HepG2 (cell line): ENCODE measurements around the gene CD7. TPM values are rescaled to one million over a fixed set of nuclear protein-coding genes. Genes with fewer than 3 reads are reported as not detected.
A peak's percentile ranks its signal among the peaks of the same experiment; 100 is the strongest.

Experiments used
- ARNT2 ChIP-seq: sonication (generic); formaldehyde crosslinking; IDR thresholded peaks from 2 replicates; pipeline ENCODE4 v1.8.0; 2022; ENCODE audit warnings: mild to moderate bottlenecking, low read depth, missing genetic modification reagents, moderate library complexity
- ATRX ChIP-seq: sonication (generic); formaldehyde crosslinking; IDR thresholded peaks from 2 replicates; pipeline ENCODE4 v1.4.0; 2020; ENCODE audit warnings: missing genetic modification reagents, borderline replicate concordance
- DDIT3 ChIP-seq: sonication (generic); formaldehyde crosslinking; IDR thresholded peaks from 2 replicates; pipeline ENCODE4 v1.4.0; 2020; ENCODE audit warnings: mild to moderate bottlenecking, missing genetic modification reagents
- HNRNPLL ChIP-seq: fragments of 200-400 bp; formaldehyde crosslinking; IDR thresholded peaks from 2 replicates; pipeline ENCODE4 v1.6.1; 2017; ENCODE audit warnings: mild to moderate bottlenecking, low read depth, low read length; ENCODE audit not compliant: poor library complexity, severe bottlenecking
- KAT7 ChIP-seq: IDR thresholded peaks from 2 replicates; pipeline ENCODE4 v1.6.1; 2018; ENCODE audit warnings: borderline replicate concordance, missing compliant biosample characterization
- NAIF1 ChIP-seq: sonication (generic); formaldehyde crosslinking; IDR thresholded peaks from 2 replicates; pipeline ENCODE4 v1.5.0; 2020; ENCODE audit warnings: mild to moderate bottlenecking, missing genetic modification reagents, borderline replicate concordance
- NFYB ChIP-seq: sonication (generic); formaldehyde crosslinking; IDR thresholded peaks from 2 replicates; pipeline ENCODE4 v1.4.0; 2020; ENCODE audit warnings: missing genetic modification reagents
- NR2C2 ChIP-seq: sonication (generic); formaldehyde crosslinking; IDR thresholded peaks from 2 replicates; pipeline ENCODE4 v1.4.0; 2020; ENCODE audit warnings: missing genetic modification reagents, mild to moderate bottlenecking, moderate library complexity, borderline replicate concordance
- PITX1 ChIP-seq: sonication (generic); formaldehyde crosslinking; IDR thresholded peaks from 2 replicates; pipeline ENCODE4 v1.5.1; 2020; ENCODE audit warnings: mild to moderate bottlenecking, missing genetic modification reagents
- REXO4 ChIP-seq: sonication (generic); formaldehyde crosslinking; IDR thresholded peaks from 2 replicates; pipeline ENCODE4 v1.8.0; 2022; ENCODE audit warnings: missing genetic modification reagents, mild to moderate bottlenecking, borderline replicate concordance
- RFX5 ChIP-seq: IDR thresholded peaks from 2 replicates; pipeline ENCODE4 v1.6.1; 2011; ENCODE audit warnings: low read depth, low read length, improper control_type of control experiment
- RXRB ChIP-seq: IDR thresholded peaks from 2 replicates; pipeline ENCODE4 v1.6.1; 2016; ENCODE audit warnings: borderline replicate concordance, missing genetic modification reagents, missing compliant biosample characterization
- SMAD9 ChIP-seq: sonication (generic); formaldehyde crosslinking; IDR thresholded peaks from 2 replicates; pipeline ENCODE4 v1.5.1; 2020; ENCODE audit warnings: mild to moderate bottlenecking, missing genetic modification reagents
- SP5 ChIP-seq: IDR thresholded peaks from 2 replicates; pipeline ENCODE4 v1.6.1; 2016; ENCODE audit warnings: low read depth, borderline replicate concordance
- THRA ChIP-seq: sonication (generic); formaldehyde crosslinking; IDR thresholded peaks from 2 replicates; pipeline ENCODE4 v1.4.0; 2020; ENCODE audit warnings: missing genetic modification reagents, borderline replicate concordance
- ZBTB3 ChIP-seq: sonication (generic); formaldehyde crosslinking; IDR thresholded peaks from 2 replicates; pipeline ENCODE4 v1.4.0; 2020; ENCODE audit warnings: low read depth, mild to moderate bottlenecking, moderate library complexity, missing genetic modification reagents, borderline replicate concordance
- ZNF232 ChIP-seq: sonication (generic); formaldehyde crosslinking; IDR thresholded peaks from 2 replicates; pipeline ENCODE4 v1.4.0; 2020; ENCODE audit warnings: missing genetic modification reagents, borderline replicate concordance
- ZNF34 ChIP-seq: sonication (generic); formaldehyde crosslinking; IDR thresholded peaks from 2 replicates; pipeline ENCODE4 v1.4.0; 2020; ENCODE audit warnings: mild to moderate bottlenecking, missing genetic modification reagents, borderline replicate concordance
- ZNF572 ChIP-seq: sonication (generic); formaldehyde crosslinking; IDR thresholded peaks from 2 replicates; pipeline ENCODE4 v1.5.1; 2020; ENCODE audit warnings: mild to moderate bottlenecking, missing genetic modification reagents
- ZNF574 ChIP-seq: sonication (generic); formaldehyde crosslinking; IDR thresholded peaks from 2 replicates; pipeline ENCODE4 v1.4.0; 2020; ENCODE audit warnings: missing genetic modification reagents
- ZNF589 ChIP-seq: sonication (generic); formaldehyde crosslinking; conservative IDR thresholded peaks from 2 replicates; pipeline ENCODE4 v1.8.0; 2022; ENCODE audit warnings: mild to moderate bottlenecking, moderate library complexity, missing genetic modification reagents
- ZNF619 ChIP-seq: sonication (generic); formaldehyde crosslinking; IDR thresholded peaks from 2 replicates; pipeline ENCODE4 v1.4.0; 2020; ENCODE audit warnings: mild to moderate bottlenecking, missing genetic modification reagents
- ZNF7 ChIP-seq: IDR thresholded peaks from 2 replicates; pipeline ENCODE4 v1.6.1; 2016; ENCODE audit warnings: missing biosample characterization, missing genetic modification reagents
- ZNF75D ChIP-seq: sonication (generic); formaldehyde crosslinking; IDR thresholded peaks from 2 replicates; pipeline ENCODE4 v1.8.1; 2023; ENCODE audit warnings: missing genetic modification reagents, mild to moderate bottlenecking, borderline replicate concordance
- polyA plus RNA-seq, 8 experiments: library from polyadenylated mRNA; depleted of rRNA in 3 of 8; stranded (reverse) in 7 of 8; unstranded in 1 of 8; fragments of >200 nt; fragmentation: Illumina TruSeq in 4 of 8; extraction: Trizol in 4 of 8; gene quantifications; 2 replicates each; pipeline versions ENCODE4 v1.2.1 to v1.2.3, GENCODE V29; 2011 to 2016; ENCODE audit warnings: low read depth in 4 of 8, missing spikeins in 1 of 8, mixed read lengths in 1 of 8; ENCODE audit not compliant: insufficient read depth in 1 of 8
- total RNA-seq, 5 experiments: library from RNA; depleted of rRNA; stranded (reverse); fragments of >200 nt; fragmentation: Illumina TruSeq; extraction: Trizol; gene quantifications; 2 replicates each; pipeline ENCODE4 v1.2.3, GENCODE V29; 2016; ENCODE audit warnings: low read depth in 1 of 5
- TF ChIP-seq, protein P1 (sequence below): sonication (generic); formaldehyde crosslinking; IDR thresholded peaks from 2 replicates; pipeline ENCODE4 v1.4.0; 2020; ENCODE audit warnings: mild to moderate bottlenecking, missing genetic modification reagents

CD7 gene
- total and polyA plus RNA-seq, 2 of the 13 experiments (the other 11 are each of a cell fraction or from before 2014, with no cell fraction given) = 67.6 to 76.4 TPM

DNA sequence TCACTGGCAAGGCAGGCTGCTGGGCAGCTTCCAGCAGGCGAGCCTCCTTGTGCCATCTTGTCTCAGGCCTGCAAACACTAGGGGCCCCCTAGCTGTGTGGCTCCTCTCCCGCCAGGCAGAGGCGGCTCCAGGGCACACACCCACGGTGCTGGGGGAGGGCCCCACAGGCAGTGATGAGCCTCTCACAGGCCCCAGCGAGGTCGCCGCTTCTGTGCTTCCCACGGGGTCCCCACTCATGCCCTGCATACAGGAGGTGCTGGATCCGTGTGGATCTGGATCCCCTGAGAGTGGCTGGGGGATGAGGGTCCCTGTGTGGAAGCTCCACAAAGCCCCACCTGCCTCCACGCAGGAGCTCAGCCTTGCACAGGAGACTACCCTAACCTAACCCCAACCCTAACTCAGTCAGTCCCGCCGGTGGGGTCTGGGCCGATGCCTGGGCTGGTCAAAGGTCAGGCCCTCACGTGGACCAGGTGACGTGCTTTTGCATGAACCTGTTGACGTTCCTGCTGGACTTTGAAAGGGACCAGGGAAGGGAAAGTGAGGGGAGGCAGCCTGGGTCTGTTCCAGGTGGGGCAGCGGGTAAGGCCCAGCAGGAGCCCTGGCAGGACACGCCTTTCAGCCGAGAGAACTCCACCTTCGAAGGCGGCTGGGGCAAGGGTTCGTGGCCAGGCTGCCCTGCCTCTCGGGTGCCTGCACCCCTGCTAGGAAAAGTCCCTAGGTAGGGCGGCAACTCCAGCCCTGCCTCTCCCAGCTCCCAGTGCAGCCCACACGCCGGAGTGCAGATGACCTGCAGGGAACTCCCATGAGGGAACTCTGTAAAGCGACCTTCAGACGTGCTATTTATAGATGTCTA is 11.0 kb upstream of the CD7 start (continued):
- TF ChIP-seq, protein P1, sequence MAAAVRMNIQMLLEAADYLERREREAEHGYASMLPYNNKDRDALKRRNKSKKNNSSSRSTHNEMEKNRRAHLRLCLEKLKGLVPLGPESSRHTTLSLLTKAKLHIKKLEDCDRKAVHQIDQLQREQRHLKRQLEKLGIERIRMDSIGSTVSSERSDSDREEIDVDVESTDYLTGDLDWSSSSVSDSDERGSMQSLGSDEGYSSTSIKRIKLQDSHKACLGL (CRISPR knock-in tag) = peak; percentile 77
- TF ChIP-seq RXRB (CRISPR knock-in tag) (peak; percentile 98), NFYB (CRISPR knock-in tag) (peak; percentile 27; the same call in 1 of the 2 replicates), SP5 (peak; percentile 84), PITX1 (peak; percentile 91; the same call in 1 of the 2 replicates), RFX5 (no peak), KAT7 (CRISPR knock-in tag) (peak; percentile 83; the same call in 1 of the 2 replicates), THRA (CRISPR knock-in tag) (peak; percentile 92; the same call in 1 of the 2 replicates), ATRX (no peak), ZBTB3 (CRISPR knock-in tag) (no peak), ARNT2 (CRISPR knock-in tag) (peak; percentile 75; the same call in 1 of the 2 replicates), ZNF589 (CRISPR knock-in tag) (peak; percentile 43; the same call in 1 of the 2 replicates), REXO4 (CRISPR knock-in tag) (peak; percentile 81; the same call in 1 of the 2 replicates), NAIF1 (no peak), SMAD9 (CRISPR knock-in tag) (no peak), ZNF572 (peak; percentile 85), ZNF7 (no peak), DDIT3 (CRISPR knock-in tag) (no peak), ZNF574 (CRISPR knock-in tag) (peak; percentile 78), ZNF34 (CRISPR knock-in tag) (0 out of 2 replicates have a peak, but pooled peaks have one; percentile 41), ZNF619 (peak; percentile 37; the same call in 1 of the 2 replicates), ZNF232 (CRISPR knock-in tag) (peak; percentile 89), HNRNPLL (peak; percentile 47), NR2C2 (CRISPR knock-in tag) (peak; percentile 96), ZNF75D (CRISPR knock-in tag) (no peak)
